Measurements from ENCODE around the gene CDK5R2.
A peak's percentile ranks its signal among the peaks of the same experiment; 100 is the strongest.

CDK5R2 gene

GRCh38 chr2:218961651-218962570, 2.4 kb downstream of the CDK5R2 start:
- no peak for DNase-seq (ENCODE audit: low read depth in 1 of 2, low spot score in 1 of 2)

DNA sequence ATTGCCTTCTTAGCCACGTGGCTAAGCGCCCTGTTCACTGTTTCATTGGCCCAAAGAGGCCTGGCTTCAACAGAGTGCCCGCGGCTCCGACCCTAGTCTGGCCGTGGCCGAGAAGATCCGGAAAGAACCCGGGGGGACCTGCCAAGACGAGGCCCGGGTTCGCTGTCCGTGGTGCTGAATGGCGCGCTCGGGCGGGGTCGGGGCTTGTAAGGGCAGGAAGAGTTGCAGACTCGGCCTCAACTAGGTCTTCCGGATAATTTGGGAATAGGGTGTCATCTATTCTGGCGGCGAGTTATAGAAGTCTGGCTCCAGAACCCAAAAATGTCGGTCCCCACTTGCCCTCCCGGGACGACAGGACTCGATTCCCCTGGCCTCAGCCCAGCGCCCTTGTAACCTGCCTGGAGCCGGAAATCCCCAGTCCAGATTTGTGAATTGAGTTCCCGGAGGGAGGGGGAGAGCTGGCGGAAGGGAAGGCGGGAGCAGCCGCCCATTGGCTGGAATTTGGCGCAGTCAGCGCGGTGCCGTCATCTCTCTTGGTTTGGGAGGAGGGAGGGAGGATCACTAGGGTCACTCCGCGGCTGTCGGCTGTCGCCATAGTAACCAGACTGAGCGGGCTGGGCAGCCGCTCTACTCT, 3.5 kb downstream of the CDK5R2 start:
- peak in 1 of 2 donors; percentile 38 for DNase-seq (ENCODE audit: low read depth in 1 of 2, low spot score in 1 of 2)

- no peak for DNase-seq (ENCODE audit: low read depth in 1 of 2, low spot score in 1 of 2)
These were observed 4.1 kb downstream of the CDK5R2 start for GRCh38 chr2:218963601-218964000.

- DNase-seq (ENCODE audit: low read depth in 1 of 2, low spot score in 1 of 2): no peak
These were observed 4.7 kb downstream of the CDK5R2 start for GRCh38 chr2:218964041-218964771.

- DNase-seq (ENCODE audit: low read depth in 1 of 2, low spot score in 1 of 2): no peak
These were observed 11.4 kb downstream of the CDK5R2 start for GRCh38 chr2:218970894-218971293.

DNA sequence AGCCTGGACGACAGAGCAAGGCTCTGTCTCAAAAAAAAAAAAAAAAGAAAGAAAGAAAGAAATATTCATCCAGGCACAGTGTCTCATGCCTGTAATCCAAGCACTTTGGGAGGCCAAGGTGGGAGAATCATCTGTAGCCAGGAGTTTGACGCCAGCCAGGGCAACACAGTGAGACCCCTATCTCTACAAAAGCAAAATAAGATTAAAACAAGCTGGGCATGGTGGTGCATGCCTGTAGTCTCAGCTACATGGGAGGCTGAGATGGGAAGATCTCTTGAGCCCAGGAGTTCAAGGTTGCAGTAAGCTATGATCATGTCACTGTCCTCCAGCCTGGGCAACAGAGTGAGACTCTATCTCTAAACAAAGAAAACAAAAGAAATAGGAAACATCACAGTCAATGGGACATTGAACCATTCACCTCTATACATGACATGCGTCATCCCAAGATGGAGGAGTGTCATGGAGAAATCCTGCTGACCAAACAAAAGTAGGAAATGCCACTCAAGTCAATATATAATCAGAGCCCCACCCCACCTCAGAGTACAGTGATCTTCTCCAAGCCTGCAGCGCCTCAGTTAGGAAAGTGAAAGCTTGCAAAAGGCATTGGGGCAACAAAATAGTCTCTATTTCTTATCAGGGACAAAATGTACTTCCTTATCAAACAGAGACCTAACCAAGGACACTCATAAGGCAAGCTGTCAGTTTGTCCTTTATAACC, 15.8 kb downstream of the CDK5R2 start:
- no peak for DNase-seq (ENCODE audit: low read depth in 1 of 2, low spot score in 1 of 2)

DNA sequence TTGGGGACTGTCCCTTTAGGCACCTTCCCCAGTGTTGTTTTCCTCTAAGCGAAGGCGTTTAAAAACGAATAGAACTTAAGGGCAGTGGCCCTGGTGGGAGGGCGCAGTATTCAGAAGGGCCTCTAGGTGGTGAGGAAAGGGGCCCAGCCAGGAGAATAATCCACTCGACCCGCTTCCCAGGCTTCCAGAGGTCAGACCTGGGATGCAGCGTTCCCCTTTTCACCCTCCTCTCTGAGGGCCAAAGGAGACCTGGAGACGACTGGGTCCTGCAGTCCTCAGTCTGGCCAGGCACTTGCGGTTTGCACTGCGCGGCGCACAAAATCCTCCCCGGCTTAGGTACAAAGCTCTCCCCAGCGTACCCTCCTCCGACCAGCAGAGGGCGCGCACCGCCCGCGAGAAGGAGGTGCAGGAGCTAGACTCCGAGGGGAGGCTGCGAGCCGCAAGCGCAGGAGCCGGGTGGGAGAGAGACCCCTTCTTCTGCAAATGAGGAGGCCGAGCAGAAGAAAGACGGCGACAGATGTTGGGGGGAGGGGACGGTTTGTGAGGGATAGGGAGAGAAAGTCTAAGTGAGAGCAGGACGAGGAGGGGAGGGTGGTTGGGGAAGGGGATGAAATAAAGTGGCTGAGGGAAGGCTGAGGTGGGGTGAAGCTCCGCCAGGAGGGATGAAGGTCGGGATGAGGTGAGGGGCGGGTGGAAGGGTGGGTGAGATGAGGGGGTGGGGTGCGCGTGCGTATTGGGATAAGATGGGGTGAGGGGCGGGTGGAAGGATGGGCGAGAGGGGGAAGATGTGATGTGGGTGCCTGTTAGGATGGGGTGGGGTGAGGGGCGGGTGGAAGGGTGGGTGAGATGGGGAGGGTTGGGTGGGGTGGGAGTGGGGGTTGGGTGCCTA, 20.6 kb downstream of the CDK5R2 start:
- DNase-seq (ENCODE audit: low read depth in 1 of 2, low spot score in 1 of 2): peak; percentile 77 to 81

DNA sequence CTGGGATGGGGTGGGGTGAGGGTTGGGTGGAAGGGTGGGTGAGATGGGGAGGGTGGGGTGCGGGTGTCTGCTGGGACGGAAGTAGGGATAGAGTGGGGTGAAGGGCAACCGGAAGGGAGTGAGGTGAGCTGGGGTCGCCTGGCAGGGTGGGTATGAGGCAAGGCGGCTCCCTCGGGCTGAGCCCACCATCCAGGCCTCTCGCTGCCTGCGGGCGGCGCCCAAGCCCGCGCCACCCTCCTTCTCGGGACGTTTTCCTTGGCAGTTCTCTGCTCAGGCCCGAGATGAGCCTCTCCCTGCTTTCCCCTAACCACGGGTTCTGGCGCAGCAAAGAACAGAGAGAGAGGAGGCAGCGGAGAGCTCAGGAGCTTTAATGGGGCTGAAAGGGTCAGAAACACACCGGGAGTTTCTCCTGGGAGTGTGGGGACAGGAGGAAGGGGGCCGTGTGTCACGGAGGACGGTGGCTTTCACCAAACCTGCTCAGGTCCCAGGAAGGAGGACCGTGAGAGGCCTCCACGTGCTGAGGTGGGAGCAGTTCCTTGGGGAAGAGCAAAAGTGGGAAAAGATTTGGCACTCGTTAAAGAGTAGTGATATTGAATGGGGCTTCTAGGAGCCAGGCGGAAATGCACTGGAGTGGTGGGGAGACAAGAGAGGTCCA, 21.4 kb downstream of the CDK5R2 start:
- no peak for DNase-seq (ENCODE audit: low read depth in 1 of 2, low spot score in 1 of 2)

DNA sequence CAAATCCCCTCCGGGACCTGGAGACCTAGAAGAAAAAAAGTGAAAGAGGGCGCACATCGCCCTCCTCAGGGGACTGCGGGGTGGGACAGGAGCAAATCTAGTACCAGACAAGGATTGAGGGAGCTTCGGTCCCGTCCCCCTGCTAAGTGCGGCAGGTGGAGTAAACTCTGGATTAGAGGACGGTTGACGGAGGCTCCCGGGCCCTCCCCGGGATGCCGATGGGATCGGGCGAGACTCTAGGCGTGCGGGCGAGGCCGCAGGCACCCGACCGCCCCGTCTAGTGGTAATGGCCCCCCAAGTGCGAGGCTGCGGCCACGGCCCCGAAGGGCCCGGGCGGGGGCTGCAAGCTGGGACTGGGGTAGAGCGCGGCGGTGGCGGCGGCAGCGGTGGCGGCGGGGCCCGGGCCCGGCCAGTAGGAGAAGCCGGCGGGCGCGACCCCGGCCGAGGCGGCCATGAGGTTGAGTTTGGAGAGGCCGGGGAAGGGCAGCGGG, 22.0 kb downstream of the CDK5R2 start:
- no peak for DNase-seq (ENCODE audit: low read depth in 1 of 2, low spot score in 1 of 2)

DNA sequence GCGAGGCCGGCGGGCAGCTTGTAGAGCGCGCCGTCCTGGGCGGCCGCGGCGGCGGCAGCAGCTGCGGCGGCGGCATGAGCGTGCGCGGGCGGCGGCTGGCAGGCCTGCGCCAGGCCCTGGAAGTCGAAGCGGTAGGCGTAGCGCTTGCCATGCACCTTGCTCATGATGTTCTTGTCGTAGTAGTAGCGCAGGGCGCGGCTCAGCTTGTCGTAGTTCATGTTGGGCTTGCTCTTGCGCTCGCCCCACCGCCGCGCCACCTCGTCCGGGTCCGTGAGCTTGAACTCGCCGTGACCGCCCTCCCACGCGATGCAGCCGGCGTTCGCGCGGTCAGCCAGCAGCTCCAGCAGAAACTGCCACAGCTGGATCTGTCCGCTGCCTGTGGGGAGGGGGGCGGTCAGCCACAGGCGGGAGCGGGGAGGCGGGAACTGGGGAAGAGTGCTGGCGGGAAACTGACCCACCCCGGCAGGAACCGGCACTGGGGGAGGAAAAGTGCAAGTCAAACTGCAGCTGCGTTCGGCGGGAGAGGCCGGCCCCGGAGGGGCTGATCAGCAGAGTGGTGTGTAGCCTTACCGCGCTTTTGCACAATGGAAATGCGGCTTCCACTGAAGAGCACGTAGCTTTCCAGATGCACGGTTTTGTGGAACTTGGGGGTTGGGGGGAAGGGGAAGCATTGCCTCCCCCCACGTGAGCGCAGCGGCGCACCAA, 22.6 kb downstream of the CDK5R2 start:
- DNase-seq (ENCODE audit: low read depth in 1 of 2, low spot score in 1 of 2): no peak

GRCh38 chr2:218982586-218983262, 23.3 kb downstream of the CDK5R2 start:
- no peak for DNase-seq (ENCODE audit: low read depth in 1 of 2, low spot score in 1 of 2)

GRCh38 chr2:218983263-218983933, 23.9 kb downstream of the CDK5R2 start:
- no peak for DNase-seq (ENCODE audit: low read depth in 1 of 2, low spot score in 1 of 2)

- no peak for DNase-seq (ENCODE audit: low read depth in 1 of 2, low spot score in 1 of 2)
These were observed 24.4 kb downstream of the CDK5R2 start for GRCh38 chr2:218983934-218984238.

GRCh38 chr2:218984239-218985020, 25.0 kb downstream of the CDK5R2 start:
- DNase-seq (ENCODE audit: low read depth in 1 of 2, low spot score in 1 of 2): no peak

- DNase-seq (ENCODE audit: low read depth in 1 of 2, low spot score in 1 of 2): no peak
These were observed 25.5 kb downstream of the CDK5R2 start, which contains the start of gene FEV for GRCh38 chr2:218985021-218985324. Gene FEV, minus strand, starts transcription at chr2:218985184. Its CDS starts 109 bp downstream, at chr2:218985075.

DNA sequence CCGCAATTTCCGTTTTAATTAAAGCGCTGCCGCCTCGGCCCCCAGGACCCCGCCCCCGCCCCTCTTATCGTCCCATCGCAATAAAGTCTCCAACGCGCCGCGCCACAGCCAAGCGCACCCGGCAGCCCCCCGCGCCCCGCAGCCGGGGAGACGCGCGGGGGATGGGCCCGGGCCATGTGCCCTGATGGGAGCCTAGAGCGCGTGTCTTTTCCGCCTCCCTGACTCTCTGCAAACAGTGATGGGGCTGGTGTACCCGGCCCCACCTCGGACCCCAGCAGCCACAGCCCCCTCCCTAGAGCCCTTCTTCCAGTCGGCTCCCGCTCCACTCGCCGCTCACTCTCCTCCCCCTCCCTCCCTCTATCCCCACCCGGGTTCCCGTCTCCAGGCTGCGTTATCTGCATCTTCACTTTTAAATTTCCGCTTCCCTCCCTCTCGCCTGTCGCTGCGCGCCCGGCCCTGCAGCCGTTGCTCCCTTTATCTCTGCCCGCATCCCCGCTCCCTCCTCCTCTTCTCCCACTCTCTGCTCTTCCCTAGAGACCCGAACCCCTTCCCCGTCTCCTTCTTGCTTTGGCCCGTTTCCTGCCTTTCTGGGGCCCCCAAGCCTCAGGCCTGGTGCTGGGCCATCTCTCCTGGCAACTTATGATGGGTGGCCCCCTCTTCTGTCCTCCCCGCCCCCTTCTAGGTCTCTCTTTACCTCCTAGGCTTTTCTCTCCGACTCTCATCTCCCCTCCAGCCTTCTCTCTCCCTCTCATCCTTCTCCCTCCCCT, 26.0 kb downstream of the CDK5R2 start:
- no peak for DNase-seq (ENCODE audit: low read depth in 1 of 2, low spot score in 1 of 2)
